Heart left ventricle (tissue), 13 donors: ENCODE measurements around the gene BAK1.
A peak's percentile ranks its signal among the peaks of the same experiment; 100 is the strongest.

ENCODE experiments used
- CTCF ChIP-seq, 12 donors: fragments of 200-600 bp; sonication (generic) in 4 of 12; IDR thresholded peaks; one replicate each; pipeline versions ENCODE4 v1.5.0 to v1.8.0; 2018 to 2022; ENCODE audit warnings: antibody characterized with exemption in 12 of 12, mild to moderate bottlenecking in 5 of 12
- POLR2A ChIP-seq, 2 donors: fragments of 450-650 bp; IDR thresholded peaks; one replicate each; pipeline ENCODE4 v1.6.1; 2017; ENCODE audit warnings: antibody characterized with exemption in 2 of 2, mild to moderate bottlenecking in 2 of 2, moderate library complexity in 2 of 2
- donor health status: ischemic (EF 13 %, LVEDD 7.1; RV severe dilation, severe dysfunction).
- donor health status: DM: no; HTN: yes; CAD: no.
- donor health status: DM: no; HTN: no; CAD: no.
- donor health status: ischemic (EF 25% LVEDD 6.9; RV normal size, moderate dysfunction).
- donor health status: ischemic (EF 25% LVEDD 5.7; RV mildly dilated, moderate dysfunction).
- donor health status: ischemic (EF 35%, LVEDD 5.7; RV mildly dilated, moderate dysfunction).
- donor health status: nonischemic (EF 11% LVEDD 7.7; RV severe dilation, severe dysfunction).
- donor health status: DM: yes; HTN: yes; CAD: no.
- donor health status: PGD.
- donor health status: ischemic (EF 29% LVEDD 5.4; RV normal size, mild dysfunction).
- donor health status: nonischemic (EF 23%, LVEDD 6.1; RV moderate dilation, normal function).

DNA sequence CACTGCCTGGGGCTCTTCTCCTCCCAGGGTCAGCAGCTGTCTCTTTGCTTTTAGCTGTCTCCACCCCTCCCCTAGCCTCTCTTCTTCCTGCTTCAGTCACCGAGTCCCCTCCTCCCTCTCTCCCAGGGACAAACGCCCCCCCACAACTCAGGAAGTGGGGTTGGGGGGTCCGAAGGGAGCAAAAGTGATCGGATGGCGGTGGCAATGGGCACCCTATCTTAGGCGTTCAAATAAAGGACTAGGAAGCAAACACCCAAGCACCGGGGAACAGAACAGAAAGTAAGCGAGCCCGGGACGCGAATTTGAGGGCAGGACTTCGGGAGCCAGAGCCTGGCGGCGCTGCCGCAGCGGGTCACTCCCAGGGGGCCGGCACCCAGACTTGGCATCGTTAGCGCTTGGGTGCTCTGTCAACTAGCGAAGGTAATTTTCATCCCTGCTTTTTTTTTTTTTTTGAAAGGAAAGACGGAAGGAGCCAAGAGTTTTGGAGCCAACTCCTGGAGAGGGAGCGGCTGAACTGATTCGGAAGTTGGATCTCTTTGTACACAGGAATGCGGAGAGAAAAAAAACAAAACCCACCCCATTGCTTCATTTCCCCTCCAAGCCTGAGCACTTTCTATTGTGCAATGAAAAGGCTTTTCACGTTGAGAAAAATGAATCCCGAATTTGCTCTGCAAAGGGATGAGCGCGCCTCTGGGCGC, 40.2 kb upstream of the BAK1 start:
- TF ChIP-seq CTCF (IDR thresholded peaks at IDR 0.05) (peak in 1 of 12 donors; percentile 7), POLR2A (IDR thresholded peaks at IDR 0.05) (no peak)
